GM19463 (cell line): Measurements from ENCODE around the gene FNTB.
"Not testable (repeated sequence)": the region's sequence is repeated elsewhere in the genome, so short reads cannot be mapped to it uniquely, and the experiment has no call there.

Experiments used
- ATAC-seq: cut with Tn5 transposase; IDR thresholded peaks from one replicate; pipeline ENCODE4 v1.9.1; 2021; ENCODE audit warnings: mild to moderate bottlenecking, moderate library complexity; ENCODE audit not compliant: unreplicated experiment

Gene FNTB

GRCh38 chr14:65011538-65011937 is 24.8 kb downstream of the FNTB start:
- ATAC-seq: no peak

- no peak for ATAC-seq
Observed at GRCh38 chr14:65012353-65012752, 25.7 kb downstream of the FNTB start.

GRCh38 chr14:65015391-65015790 is 28.7 kb downstream of the FNTB start:
- no peak for ATAC-seq

- ATAC-seq: no peak
Observed at GRCh38 chr14:65016471-65016870, 29.8 kb downstream of the FNTB start.

- no peak for ATAC-seq
Observed at GRCh38 chr14:65019944-65020566, 33.4 kb downstream of the FNTB start.

- no peak for ATAC-seq
Observed at GRCh38 chr14:65024957-65025356, 38.3 kb downstream of the FNTB start.

GRCh38 chr14:65025818-65026217 is 39.1 kb downstream of the FNTB start:
- no peak for ATAC-seq

GRCh38 chr14:65026526-65026925 is 39.8 kb downstream of the FNTB start:
- no peak for ATAC-seq

GRCh38 chr14:65027127-65027799 is 40.6 kb downstream of the FNTB start:
- no peak for ATAC-seq

- ATAC-seq: no peak
Observed at GRCh38 chr14:65028937-65029336, 42.2 kb downstream of the FNTB start.

- not testable (repeated sequence) for ATAC-seq
Observed at GRCh38 chr14:65031321-65031720, 44.6 kb downstream of the FNTB start.

GRCh38 chr14:65032319-65032718 is 45.6 kb downstream of the FNTB start:
- ATAC-seq: no peak

- ATAC-seq: no peak
Observed at GRCh38 chr14:65033181-65033580, 46.5 kb downstream of the FNTB start.

- ATAC-seq: no peak
Observed at GRCh38 chr14:65034021-65034420, 47.3 kb downstream of the FNTB start.

- no peak for ATAC-seq
Observed at GRCh38 chr14:65035049-65035448, 48.4 kb downstream of the FNTB start.

GRCh38 chr14:65038966-65039365 is 52.3 kb downstream of the FNTB start:
- ATAC-seq: no peak

- ATAC-seq: no peak
Observed at GRCh38 chr14:65040666-65041433, 54.2 kb downstream of the FNTB start.

GRCh38 chr14:65041434-65041915 is 54.8 kb downstream of the FNTB start:
- ATAC-seq: no peak

GRCh38 chr14:65042296-65042695 is 55.6 kb downstream of the FNTB start:
- no peak for ATAC-seq

- ATAC-seq: peak; percentile 50
Observed at GRCh38 chr14:65042731-65043372, 56.2 kb downstream of the FNTB start.

GRCh38 chr14:65043893-65044595 is 57.3 kb downstream of the FNTB start:
- no peak for ATAC-seq
